Activated CD8-positive, alpha-beta memory T cell treated with anti-CD3 and anti-CD28 coated beads, Interleukin-2, amount 50 U/mL, for 24 hours (primary cell): ENCODE data around the gene AIG1.

Experiments used
- DNase-seq: peaks from one replicate; pipeline ENCODE4 v3.0.0-alpha.2; 2020; ENCODE audit errors: extremely low read depth

The AIG1 gene

DNA sequence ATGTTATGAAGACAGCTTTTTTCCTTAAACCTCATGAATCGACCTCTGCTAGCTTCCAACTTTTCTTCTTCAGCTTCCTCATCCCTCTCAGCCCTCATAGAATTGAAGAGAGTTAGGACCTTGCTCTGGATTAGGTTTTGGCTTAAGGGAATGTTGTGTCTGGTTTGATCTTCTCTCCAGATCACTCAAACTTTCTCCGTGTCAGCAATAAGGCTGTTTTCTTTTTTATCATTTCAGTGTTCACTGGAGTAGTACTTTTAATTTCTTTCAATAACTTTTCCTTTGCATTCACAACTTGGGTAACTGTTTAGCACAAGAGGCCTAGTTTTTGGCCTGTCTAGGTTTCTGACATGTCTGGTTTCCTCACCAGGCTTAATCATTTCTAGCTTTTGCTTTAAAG, 32.6 kb downstream of the AIG1 start:
- no peak for DNase-seq

DNA sequence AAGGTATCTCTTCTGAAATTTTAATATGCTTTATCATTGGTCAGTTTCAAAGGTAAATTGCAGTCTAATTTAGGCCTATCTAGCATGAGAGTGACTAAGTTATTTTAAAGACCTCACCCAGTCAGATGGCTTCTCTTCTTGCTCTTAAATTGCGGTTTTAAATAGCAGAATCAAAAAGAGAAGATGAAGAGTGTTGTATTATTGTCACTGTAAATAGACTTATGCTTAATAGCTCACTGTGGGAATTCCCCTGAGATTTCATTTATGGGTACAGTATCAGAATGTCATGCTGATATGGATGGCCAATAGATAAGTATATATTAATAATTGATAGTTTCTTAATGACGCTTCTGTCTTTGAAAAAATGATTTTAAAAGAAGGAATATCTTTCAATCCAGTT, 35.7 kb downstream of the AIG1 start:
- DNase-seq = no peak

DNA sequence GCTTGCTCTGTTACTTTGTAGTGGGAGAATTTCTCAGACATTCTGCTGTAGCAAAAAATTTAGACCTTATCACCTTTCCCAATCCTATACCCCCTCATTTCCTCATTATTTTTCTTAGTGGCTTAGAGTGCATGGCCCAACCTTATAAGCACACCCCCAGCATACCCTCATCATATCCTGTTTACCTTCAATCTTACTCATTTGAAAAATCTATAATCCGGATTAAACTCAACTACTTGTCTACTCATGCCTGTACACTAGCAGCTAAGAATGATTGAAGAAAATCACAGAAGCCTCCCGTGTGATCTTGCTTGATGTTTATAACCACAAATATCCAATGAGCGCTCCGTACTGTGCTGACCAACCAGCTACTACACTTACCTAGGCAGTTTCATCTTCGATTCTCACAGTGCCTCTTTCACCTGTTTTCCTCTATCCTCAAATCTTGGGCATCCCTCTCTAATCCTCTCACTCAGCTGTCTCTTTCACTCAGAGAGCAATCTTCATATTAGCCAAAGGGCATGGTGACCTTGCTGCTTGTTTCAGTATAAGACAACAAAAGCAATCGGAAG, 36.6 kb downstream of the AIG1 start:
- DNase-seq = no peak

DNA sequence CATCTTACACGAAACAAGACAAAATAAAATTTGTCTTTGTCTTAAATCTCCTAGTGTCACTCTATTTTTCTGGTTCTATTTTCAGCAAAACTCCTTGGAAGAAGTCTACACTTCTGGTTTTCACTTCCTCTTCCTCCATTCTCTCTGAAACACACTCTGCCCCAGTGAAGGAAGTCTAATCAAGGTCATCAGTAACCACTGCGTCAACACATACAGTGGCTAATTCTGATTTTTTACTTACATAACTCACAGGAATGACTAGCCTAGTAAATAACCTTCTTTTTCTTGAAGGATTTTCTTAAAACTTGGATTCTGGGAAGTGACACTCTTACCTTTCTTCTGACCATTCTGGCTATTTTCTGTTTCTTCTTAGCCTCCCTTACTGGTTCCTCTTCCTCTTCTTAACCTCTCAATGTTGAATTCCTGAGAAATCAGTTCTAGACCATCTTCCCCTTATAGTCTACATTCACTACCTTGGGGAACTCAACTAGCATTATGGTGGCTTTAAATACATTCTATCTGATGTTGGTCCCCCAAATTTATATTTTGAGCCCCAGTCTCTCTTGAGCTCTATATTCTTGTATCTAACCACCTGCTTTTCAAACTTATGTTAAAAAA, 37.5 kb downstream of the AIG1 start:
- no peak for DNase-seq

DNA sequence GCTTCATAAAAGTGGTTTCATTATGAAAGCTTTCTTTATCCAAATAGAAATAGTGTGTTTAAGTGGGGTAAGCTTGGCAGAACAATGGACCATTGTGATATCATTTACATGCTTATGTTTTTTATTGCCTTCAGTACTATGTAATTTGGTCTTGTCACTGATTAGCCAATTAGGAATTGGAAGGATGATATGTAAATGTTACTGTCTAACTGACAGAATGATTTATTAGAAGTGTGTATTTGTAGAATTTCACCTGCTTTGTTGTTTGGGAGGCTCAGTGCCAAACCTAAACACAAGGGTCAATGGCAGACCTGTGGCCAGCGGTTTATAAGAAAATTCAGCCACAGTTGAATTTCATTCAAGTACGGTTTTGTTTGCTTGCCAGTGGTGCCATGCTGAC, 39.0 kb downstream of the AIG1 start:
- no peak for DNase-seq

DNA sequence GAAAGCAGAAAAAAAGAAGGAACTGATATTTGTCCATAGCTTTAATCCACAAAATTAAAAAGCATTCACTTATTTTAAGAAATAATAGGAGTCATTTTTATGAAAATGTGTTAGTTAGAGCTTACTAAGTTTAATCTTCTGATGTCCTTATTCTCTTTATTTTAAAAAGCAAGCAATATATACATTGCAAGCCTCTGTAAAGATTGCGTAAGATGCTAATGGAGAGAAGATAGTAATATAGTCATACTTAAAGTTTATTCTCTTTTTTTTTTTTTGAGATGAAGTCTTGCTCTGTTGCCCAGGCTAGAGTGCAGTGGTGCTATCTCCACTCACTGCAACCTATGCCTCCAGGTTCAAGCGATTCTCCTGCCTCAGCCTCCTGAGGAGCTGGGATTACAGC, 39.7 kb downstream of the AIG1 start:
- no peak for DNase-seq

DNA sequence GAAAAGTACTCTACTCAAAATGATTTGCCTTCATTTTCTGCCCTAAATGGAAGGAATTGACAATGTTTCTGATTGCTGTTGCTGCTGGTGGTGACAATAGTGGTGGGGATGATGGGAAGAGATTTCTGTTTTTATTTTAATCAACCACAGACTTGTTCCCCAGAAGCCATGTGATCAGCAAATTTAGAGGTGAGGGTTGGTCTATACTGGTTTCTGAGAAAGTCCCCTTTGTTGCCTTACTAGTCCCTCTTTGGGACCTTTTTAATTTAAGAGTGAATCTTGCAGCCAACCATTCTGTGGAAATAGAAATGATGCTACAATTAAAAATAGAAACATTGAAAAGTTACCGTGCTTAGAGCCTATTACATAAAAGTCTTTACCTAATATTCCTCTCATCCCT, 43.2 kb downstream of the AIG1 start:
- no peak for DNase-seq

DNA sequence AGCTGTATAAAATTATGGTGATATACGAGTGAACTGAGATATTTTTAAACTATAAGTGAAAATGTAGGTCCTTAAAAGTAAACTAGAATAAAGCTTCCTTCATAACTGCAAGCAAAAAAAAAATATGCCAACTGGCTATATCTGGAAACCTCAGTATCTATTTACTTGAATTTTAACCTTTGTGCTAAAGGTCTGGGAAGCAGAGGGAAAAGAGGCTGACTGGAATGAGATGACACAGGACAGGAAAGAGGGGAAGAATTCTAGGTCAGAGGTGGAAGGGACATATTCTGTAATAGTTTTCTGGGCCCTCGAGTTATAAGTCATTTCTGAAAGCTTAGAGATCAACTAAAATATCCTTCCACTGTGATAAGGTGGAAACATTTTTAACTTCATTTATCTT, 46.8 kb downstream of the AIG1 start:
- no peak for DNase-seq

DNA sequence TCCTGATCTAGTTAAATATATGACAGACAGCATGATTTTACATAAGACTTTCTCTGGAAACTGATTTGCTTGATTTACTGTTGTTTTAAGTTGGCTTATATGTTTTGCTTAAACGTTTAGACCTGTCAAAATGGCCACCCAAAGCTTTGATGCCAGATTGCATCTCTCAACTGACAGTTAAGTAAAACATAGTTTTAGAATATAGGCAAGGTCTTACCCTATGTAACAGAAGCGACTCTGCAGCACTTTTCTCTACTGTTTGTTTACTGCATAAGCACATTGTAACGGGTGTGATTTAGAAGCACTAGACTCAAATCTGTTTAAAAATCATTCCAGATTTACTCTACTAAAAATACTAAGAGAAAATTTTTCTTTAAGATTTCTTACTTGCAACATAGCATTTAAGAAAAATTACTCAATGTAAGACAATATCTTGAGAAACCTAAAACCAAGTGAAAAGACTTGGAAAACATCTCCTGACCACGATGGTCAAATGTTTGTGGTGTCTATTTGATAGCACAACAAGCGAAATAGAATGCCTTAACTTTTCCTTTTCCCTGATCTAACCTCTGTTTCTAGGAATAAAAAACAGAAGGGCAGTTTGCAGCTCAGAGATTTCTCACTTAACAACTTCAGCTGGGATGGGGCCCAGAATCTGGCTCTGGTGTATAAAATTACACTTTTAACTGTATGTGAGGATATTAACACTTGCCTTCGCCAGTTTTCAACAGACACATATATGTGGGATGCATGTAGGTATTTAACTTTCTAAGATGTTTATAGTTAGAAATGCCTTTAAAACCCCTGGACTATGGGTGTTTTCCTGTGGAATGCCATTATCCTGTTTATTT, 47.4 kb downstream of the AIG1 start:
- DNase-seq = no peak

DNA sequence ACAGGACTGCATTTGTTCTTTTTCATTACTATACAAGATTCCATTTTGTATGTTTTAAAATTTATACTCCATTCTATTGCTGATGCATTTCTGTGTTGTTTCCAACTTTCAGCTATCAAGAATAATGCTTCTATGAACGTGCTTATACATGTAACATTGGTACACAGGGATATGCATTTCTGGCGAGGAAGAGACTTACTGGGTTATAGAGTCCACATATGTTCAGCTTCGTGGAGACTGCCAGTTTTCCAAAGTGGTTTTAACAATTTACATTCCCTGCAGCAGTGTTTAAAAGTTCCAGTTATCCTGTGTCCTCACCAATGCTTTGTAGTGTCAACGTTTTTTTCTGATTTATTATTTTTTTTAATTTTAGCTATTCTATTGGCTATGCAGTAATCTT, 48.5 kb downstream of the AIG1 start:
- no peak for DNase-seq

DNA sequence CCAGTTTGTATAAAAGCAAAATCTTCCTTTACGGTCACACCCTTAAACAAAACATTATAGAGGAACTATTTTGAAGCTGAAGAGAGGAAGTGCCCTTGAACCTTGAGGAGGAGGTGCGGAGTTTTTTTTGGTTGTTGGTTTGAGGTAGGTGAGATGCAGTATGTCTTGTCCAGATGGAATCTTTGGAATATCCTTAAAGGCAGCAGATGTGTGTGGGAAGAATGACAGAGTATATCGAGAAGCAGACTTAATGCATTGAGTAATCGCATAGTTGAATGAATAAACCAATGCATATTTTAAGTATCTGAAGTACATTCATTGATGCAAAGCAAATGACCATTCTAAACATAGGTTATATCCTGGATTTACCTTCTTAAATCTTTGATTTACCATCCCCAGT, 49.9 kb downstream of the AIG1 start:
- no peak for DNase-seq

DNA sequence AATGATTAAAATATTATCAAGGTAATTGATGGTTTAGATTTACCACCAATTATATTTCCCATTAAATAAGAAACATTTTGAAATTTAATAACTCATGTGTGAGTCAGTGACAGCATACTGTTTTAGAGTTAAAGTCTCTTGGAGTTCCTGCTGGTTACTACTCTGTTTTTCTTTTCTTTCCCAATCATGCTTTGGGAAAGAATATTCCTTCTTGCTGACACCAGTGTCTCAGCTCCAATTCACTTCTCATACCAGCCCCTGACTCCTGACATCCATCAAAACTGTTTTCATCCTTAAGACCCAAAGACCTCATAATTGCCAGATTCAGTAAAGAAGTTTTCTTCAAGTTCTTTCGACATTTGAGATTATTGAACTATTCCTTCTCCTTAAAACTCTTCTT, 50.3 kb downstream of the AIG1 start:
- no peak for DNase-seq

DNA sequence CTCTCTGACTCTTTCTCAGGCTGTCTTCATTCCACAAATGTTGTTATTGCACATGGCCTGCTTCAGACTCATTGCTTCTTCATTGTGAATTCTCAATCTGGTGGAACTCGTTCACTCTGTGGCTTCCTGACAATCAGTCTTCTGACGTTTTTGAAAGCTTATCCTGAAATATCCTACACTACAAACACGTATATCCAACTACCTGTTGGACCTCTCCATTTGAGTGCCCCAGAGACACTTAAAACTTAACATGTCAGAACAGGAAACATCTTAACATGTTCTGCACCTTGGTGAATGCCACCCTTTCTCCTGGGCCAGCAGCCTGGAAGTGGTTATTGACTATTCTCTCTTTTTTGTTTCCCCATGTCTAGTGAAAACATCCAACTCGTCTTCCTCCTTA, 50.8 kb downstream of the AIG1 start:
- DNase-seq = no peak

DNA sequence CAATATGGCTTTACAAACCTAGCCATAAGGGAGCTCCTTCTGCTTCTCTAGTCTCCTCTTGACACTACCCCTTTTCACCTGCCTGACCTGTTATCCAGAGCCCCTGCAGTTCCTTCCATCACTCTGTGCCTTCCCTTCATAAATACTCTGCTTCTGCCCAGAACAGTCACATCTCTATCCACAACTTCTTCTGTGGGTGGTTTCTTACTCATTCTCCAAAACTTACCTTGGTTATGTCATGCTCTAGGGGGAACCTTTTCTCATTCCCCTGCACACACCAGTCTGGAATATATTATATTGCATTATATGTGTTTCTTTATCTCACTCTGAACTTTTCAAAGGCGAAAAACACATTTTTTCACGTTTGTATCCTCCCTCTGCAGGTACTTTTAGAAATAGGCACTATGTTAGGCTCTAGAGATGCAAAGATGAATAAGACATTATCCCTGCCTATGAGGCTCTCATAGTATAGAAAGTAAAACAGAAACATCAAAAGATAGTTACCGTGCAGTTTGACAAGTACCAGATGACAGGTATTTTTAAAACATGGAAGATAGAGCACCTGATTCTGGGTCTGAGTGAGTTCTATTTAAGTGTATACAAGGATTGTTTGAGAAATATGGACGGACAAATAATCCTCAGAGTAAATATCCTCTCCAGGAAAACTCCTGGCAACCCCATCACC, 51.5 kb downstream of the AIG1 start:
- DNase-seq = no peak

DNA sequence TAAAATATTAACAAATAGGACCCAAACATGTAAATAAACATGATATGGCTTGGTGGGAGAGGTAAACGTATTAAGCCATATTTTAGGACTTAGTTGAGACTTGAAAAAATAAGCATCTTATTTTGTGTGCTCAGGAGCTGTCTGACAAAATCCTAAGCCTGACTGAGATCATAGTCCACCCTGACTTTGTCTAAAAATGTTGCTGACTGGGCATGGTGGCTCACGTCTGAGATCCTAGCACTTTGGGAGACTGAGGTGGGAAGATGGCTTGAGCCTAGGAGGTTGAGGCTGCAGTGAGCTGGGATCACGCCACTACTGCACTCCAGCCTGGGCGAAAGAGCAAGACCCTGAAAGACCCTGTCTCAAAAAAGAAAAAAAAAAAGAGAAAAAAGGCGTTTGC, 52.1 kb downstream of the AIG1 start:
- no peak for DNase-seq

DNA sequence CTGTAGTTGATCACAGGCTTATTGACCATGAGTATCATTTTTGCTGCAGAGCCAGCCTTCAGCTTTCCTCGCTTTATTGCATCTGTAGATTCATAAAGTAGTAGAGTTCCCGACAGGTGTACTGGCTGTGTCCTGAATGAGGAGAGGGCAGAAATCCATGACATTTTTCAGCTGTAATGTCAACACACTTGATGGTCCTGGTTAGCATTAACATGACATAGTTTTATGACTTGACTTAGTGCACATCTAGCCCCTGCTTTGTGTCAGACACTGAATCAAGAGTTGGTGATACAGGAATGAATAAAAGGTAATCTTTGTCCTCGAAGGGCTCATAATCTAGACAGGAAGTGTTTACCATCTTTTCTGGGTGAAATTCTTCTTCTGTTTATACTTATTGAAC, 55.0 kb downstream of the AIG1 start:
- no peak for DNase-seq

DNA sequence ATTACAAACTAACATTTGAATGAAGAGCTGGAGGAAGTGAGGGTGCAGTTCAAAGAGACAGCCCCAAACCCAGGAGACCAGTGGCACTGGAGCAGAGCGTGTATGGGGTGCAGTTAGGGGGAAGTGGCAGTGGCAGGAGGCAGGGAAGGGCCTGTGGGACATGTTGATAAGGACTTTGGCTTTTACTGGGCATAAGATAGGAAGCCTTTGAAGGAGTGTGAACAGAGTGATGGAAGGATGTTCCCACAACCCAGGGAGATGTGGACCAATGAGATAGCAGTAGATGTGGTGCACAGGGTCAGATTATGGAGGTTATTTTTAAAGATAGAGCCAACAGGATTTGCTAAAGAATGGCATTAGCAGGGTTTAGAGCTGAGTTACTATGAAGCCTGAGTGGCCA, 56.4 kb downstream of the AIG1 start:
- DNase-seq = no peak

DNA sequence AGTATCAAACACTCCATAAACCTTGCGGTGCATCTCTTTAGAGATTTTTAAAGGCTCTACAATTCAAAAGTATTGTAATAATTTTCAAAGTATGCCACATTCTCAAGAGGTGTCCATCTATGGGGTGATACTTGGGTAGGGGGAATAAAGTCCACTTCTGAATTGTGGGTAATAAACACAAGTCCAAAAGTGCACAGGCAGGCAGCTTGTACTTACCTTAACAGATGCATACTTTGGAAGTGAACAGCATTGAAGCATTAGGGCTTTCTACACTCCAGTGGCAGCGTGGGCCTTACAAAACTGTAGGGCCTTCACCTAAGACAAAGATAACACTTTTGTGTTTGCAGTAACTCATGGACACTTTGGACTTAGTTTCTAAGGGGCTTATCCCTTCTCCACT, 58.6 kb downstream of the AIG1 start:
- no peak for DNase-seq

DNA sequence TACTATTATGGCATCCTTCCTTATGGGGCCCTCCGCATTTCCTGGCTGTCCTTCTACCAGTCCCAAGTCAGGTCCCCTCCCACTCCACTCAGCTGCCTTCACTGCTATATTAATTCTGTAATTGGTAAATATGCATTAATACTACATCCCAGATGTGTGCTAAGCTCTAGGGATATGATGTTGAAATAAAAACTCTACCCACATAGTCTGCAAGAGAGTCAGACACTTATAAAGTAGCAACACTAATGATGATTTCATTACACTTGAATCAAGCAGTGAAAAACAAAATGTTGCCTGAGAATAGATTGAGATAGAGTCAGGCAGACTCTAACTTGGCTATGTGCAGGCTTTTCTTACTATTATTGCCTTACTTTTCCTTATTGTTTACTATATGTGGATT, 62.4 kb downstream of the AIG1 start:
- no peak for DNase-seq

DNA sequence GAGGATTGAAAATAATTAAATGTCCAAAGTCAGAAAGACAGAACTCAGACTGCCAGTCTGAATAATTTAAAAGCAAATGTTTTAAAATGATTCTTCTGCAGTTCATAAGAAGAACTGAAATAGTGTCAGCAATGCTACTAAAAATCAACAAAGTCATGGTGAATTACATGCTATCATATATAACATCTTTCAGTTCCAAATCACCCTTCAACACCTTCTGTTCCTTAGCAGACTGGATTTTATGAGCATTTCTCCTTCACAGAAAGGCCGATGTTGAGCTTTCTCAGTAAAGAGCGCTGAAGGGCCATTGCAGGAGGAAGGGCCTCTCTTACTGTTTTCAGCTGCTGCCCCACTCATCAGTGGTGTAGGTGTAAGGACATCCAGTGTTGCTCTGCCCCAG, 63.3 kb downstream of the AIG1 start:
- no peak for DNase-seq

DNA sequence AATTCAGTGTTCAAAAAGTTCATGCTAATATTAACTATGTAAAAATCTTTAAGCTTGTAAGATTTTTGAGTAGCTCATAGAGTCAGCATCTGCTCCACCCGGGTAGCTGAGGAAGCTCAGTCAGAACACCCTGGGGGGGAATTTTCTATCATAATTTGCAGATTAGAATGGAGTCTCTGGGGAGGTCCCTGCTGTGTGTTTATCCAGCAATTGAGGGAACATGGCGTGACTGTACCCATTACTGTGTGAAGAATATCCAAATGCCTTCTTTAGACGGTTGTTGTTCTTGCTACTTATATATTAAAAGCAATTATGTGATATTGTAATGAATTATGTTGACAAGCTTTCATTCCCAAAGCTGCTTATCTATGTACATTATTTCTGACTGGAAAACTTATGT, 64.8 kb downstream of the AIG1 start:
- no peak for DNase-seq

DNA sequence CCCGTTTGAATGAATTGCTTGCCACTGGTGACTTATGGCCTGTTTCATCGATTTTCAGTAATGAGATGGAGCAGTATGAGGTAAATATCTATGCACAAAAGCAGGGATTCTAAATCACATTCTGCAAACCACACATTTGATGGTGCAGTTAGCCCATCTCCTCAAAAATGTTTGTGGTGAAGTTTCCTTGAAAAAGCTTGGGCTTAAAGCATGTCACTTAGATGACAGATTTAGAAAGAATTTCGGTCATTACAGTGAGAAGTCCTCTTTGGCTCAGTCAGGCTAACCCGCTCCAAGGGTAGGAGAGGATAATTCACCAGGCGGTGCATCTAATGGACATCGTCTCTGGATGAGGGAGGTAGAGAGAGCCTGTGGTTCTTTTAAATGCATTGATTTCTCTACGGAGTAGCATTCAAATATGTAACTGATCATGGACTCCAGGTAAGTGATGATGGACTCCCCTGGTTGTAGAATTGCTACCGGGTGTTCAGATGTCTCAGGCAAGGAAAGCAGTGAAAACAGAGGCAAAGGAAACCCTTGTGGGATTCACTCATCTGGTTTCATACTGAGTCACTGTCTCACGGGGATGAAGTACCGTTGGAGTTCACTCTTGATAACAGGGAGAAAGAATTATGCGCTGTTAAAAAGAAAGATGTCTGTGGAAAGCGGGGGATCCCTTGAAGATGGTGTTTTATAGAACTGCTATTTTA, 65.3 kb downstream of the AIG1 start:
- DNase-seq = no peak
